ENCODE data around the gene CTPS1.

DNA sequence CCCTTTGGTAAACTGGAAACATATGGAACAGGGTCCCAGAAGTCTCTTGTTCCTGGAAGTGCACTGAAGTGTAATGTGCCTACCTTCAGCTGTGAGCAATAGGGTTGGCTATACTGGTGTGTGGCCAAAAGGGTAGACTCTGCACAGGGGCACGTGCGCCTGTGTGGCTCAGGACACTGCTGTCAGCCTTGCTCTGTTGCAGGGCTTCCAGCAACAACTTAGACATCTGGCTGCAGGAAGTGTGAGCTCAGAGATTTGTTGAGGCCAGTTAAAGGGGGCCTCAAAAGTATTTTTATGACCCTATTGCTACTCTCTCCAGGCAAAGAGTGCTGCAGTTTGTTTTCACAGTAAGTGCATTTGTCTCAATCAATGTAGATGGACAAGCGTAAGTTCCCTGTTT lies 7.5 kb downstream of the CTPS1 start:
- TF ChIP-seq, protein P1, sequence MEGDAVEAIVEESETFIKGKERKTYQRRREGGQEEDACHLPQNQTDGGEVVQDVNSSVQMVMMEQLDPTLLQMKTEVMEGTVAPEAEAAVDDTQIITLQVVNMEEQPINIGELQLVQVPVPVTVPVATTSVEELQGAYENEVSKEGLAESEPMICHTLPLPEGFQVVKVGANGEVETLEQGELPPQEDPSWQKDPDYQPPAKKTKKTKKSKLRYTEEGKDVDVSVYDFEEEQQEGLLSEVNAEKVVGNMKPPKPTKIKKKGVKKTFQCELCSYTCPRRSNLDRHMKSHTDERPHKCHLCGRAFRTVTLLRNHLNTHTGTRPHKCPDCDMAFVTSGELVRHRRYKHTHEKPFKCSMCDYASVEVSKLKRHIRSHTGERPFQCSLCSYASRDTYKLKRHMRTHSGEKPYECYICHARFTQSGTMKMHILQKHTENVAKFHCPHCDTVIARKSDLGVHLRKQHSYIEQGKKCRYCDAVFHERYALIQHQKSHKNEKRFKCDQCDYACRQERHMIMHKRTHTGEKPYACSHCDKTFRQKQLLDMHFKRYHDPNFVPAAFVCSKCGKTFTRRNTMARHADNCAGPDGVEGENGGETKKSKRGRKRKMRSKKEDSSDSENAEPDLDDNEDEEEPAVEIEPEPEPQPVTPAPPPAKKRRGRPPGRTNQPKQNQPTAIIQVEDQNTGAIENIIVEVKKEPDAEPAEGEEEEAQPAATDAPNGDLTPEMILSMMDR (IDR thresholded peaks at IDR 0.05) = no peak
- TF ChIP-seq POLR2AphosphoS5 (IDR thresholded peaks at IDR 0.05; ENCODE audit: low read depth, low read length) = no peak

Data from Panc1 (cell line).